Nephron (organoid): ENCODE measurements around the gene CCDC24.

Source experiments
- H3K27ac Mint-ChIP-seq, 3 experiments: 2 replicates each; pipeline ENCODE4 v1.8.0; 2020; ENCODE audit warnings: mixed read lengths in 3 of 3, mild to moderate bottlenecking in 2 of 3, moderate library complexity in 1 of 3
- H3K27me3 Mint-ChIP-seq: 2 replicates; pipeline ENCODE4 v1.8.0; 2021; ENCODE audit warnings: low read depth, mild to moderate bottlenecking, moderate library complexity, mixed read lengths
- H3K36me3 Mint-ChIP-seq: 2 replicates; pipeline ENCODE4 v1.8.0; 2020; ENCODE audit warnings: low read depth, mixed read lengths
- H3K4me1 Mint-ChIP-seq: 2 replicates; pipeline ENCODE4 v1.8.0; 2020; ENCODE audit warnings: mixed read lengths
- H3K4me3 Mint-ChIP-seq, 3 experiments: 2 replicates each; pipeline ENCODE4 v1.8.0; 2020; ENCODE audit warnings: mild to moderate bottlenecking in 3 of 3, mixed read lengths in 3 of 3, moderate library complexity in 2 of 3
- H3K9me3 Mint-ChIP-seq: 2 replicates; pipeline ENCODE4 v1.8.0; 2020; ENCODE audit warnings: mixed read lengths
- TF ChIP-seq, protein P1 (sequence below), 3 experiments: fragments of 200-600 bp; sonication (generic); IDR thresholded peaks; one replicate each; pipeline ENCODE4 v1.5.0; 2021; ENCODE audit warnings: antibody characterized with exemption in 3 of 3; ENCODE audit not compliant: unreplicated experiment in 3 of 3

CCDC24 gene

DNA sequence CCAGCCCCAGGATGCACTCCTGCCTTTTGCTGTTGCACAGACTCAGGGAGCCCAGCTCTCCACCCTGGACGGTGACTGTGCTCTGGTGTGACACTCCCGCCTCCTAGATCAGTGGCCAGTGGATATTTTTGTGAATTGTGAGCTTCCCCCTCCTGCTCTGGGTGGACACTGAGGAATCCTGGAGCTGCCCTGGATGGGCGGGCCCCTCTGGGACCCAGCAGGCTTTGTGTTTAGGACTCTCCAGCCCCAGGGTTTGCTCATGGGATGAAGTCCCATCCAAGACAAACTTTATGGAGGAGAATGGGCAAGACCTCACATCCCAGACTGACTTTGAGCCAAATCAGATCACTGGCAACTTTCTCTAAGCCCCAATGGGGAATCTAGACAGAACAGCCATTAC lies 23.8 kb downstream of the CCDC24 start:
- H3K27ac Mint-ChIP-seq: peak overlapping the region in 1 of 3 experiments; percentile 4
- TF ChIP-seq, protein P1, sequence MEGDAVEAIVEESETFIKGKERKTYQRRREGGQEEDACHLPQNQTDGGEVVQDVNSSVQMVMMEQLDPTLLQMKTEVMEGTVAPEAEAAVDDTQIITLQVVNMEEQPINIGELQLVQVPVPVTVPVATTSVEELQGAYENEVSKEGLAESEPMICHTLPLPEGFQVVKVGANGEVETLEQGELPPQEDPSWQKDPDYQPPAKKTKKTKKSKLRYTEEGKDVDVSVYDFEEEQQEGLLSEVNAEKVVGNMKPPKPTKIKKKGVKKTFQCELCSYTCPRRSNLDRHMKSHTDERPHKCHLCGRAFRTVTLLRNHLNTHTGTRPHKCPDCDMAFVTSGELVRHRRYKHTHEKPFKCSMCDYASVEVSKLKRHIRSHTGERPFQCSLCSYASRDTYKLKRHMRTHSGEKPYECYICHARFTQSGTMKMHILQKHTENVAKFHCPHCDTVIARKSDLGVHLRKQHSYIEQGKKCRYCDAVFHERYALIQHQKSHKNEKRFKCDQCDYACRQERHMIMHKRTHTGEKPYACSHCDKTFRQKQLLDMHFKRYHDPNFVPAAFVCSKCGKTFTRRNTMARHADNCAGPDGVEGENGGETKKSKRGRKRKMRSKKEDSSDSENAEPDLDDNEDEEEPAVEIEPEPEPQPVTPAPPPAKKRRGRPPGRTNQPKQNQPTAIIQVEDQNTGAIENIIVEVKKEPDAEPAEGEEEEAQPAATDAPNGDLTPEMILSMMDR (IDR thresholded peaks at IDR 0.05; ENCODE audit: unreplicated experiment in 3 of 3): no peak
- no peak overlapping the region for H3K4me3 Mint-ChIP-seq
- H3K4me1 Mint-ChIP-seq: peaks cover 12% of the 10 kb centered on the region
- H3K9me3 Mint-ChIP-seq: no peaks in the 10 kb centered on the region
- no peaks in the 10 kb centered on the region for H3K36me3 Mint-ChIP-seq
- peaks cover 4% of the 10 kb centered on the region for H3K27me3 Mint-ChIP-seq

GRCh38 chr1:44016041-44016889 lies 24.9 kb downstream of the CCDC24 start:
- no peaks in the 10 kb centered on the region for H3K9me3 Mint-ChIP-seq
- TF ChIP-seq, protein P1 (IDR thresholded peaks at IDR 0.05; ENCODE audit: unreplicated experiment in 3 of 3): no peak
- no peaks in the 10 kb centered on the region for H3K36me3 Mint-ChIP-seq
- peaks cover 4% of the 10 kb centered on the region for H3K27me3 Mint-ChIP-seq
- H3K4me3 Mint-ChIP-seq: no peak overlapping the region
- H3K4me1 Mint-ChIP-seq: peaks cover 12% of the 10 kb centered on the region
- no peak overlapping the region for H3K27ac Mint-ChIP-seq

DNA sequence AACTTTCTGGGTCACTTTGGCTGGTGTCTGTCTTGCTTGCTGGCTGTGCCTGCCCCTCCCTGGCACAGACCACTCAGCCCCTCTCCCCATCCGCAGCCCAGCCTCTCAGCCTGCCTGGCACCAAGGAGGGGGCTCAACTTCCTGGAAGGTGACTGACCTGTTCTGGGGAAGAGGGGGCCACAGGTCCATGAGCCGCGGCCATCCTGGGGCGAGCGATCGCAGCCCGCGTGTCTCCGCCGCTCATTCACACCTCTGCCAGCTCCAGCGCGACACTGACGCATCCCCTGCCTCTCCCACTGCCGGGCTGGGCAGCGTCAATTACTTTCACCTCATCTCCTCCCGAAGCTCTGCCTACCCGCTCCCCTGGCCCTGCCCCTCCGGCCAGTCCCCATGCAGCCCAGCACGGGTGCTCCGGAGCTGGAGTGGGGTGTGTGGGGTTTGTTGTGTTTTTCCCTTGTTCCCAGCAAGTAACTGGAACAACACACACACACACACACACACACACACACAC lies 25.5 kb downstream of the CCDC24 start:
- TF ChIP-seq, protein P1 (IDR thresholded peaks at IDR 0.05; ENCODE audit: unreplicated experiment in 3 of 3): no peak
- H3K27me3 Mint-ChIP-seq: peaks cover 4% of the 10 kb centered on the region
- no peak overlapping the region for H3K27ac Mint-ChIP-seq
- H3K36me3 Mint-ChIP-seq: peaks cover 4% of the 10 kb centered on the region
- no peaks in the 10 kb centered on the region for H3K9me3 Mint-ChIP-seq
- peaks cover 12% of the 10 kb centered on the region for H3K4me1 Mint-ChIP-seq
- H3K4me3 Mint-ChIP-seq: no peak overlapping the region

DNA sequence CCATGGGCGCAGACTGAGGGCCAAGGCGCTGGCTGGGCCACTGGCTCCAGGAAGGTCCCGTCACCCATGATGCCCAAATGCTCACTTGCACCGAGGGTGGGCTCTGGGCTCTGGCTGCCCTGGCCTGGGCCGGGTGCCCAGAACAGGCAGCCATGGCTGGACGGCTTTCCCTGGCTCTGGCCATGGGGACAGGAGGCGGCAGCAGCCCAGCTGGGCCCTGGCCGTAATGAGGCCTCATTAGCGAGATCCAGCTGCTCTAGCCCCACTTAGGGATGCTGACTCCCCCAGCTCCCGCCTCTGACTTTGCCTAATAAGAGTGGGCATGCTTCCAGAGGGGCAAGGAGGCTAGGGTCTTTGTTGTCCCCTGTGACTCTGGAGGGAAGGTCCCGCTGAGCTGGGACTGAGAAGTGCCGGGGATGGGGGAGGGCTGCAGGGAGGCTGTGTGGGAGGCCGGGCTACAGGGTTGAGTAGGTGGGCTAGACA lies 28.1 kb downstream of the CCDC24 start:
- Mint-ChIP-seq H3K4me1 (peaks cover 2% of the 10 kb centered on the region), H3K9me3 (no peaks in the 10 kb centered on the region), H3K36me3 (peaks cover 9% of the 10 kb centered on the region), H3K27ac (no peak overlapping the region), H3K27me3 (no peaks in the 10 kb centered on the region), H3K4me3 (no peak overlapping the region)
- TF ChIP-seq, protein P1 (IDR thresholded peaks at IDR 0.05; ENCODE audit: unreplicated experiment in 3 of 3): no peak

GRCh38 chr1:44020464-44020863 lies 29.1 kb downstream of the CCDC24 start:
- Mint-ChIP-seq H3K9me3 (no peaks in the 10 kb centered on the region), H3K27me3 (no peaks in the 10 kb centered on the region), H3K4me1 (no peaks in the 10 kb centered on the region), H3K4me3 (no peak overlapping the region), H3K36me3 (peaks cover 9% of the 10 kb centered on the region), H3K27ac (no peak overlapping the region)
- TF ChIP-seq, protein P1 (IDR thresholded peaks at IDR 0.05; ENCODE audit: unreplicated experiment in 3 of 3): no peak
